Dermis blood vessel endothelial cell (primary cell): Measurements from ENCODE around the gene CREB3L1. TPM values are rescaled to one million over a fixed set of nuclear protein-coding genes. Genes with fewer than 3 reads are reported as not detected.
A peak's percentile ranks its signal among the peaks of the same experiment; 100 is the strongest.
"Not testable (repeated sequence)": the region's sequence is repeated elsewhere in the genome, so short reads cannot be mapped to it uniquely, and the experiment has no call there.

Experiments
- DNase-seq: peaks from one replicate; pipeline ENCODE4 v3.0.0; 2010
- total RNA-seq: library from RNA; depleted of rRNA; stranded (reverse); fragments of >200 nt; gene quantifications from 2 replicates; pipeline ENCODE4 v1.2.3, GENCODE V29; 2014

Gene CREB3L1
- total RNA-seq, 1 donor from 2014 or later, result 0.68 TPM

DNA sequence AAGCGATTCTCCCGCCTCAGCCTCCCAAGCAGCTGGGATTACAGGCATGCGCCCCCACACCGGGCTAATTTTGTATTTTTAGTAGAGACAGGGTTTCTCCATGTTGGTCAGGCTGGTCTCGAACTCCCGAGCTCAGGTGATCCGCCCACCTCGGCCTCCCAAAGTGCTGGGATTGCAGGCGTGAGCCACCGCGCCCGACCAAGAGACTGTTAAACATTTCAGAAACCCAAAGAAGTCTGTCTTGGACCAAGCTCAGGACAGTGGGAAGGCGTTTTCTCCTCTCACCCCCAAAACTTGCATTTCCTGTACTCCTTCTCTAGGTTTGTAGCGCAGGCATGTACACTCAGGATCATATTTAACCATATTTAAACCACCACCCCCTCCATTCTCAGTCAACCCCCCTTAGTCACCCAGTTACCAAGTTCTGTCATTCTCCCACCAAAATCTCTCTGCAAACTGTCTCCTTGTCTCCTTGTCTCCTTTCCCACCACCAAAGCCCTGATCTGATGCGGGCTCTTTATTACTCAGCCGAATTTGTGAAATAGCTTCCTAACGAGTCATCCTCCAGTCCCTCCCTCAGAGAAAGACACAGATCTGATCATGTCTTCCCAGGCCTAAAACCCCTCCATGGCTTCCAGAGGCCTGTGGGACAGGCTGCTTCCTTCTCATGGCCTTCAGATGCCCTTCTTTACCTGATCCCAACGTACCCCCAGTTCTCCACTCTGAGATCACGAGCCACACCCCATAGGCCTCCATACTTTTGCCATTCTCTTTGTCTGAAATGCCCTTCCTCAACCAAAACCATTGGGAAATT is 29.0 kb upstream of the CREB3L1 start:
- peak; percentile 24 for DNase-seq

DNA sequence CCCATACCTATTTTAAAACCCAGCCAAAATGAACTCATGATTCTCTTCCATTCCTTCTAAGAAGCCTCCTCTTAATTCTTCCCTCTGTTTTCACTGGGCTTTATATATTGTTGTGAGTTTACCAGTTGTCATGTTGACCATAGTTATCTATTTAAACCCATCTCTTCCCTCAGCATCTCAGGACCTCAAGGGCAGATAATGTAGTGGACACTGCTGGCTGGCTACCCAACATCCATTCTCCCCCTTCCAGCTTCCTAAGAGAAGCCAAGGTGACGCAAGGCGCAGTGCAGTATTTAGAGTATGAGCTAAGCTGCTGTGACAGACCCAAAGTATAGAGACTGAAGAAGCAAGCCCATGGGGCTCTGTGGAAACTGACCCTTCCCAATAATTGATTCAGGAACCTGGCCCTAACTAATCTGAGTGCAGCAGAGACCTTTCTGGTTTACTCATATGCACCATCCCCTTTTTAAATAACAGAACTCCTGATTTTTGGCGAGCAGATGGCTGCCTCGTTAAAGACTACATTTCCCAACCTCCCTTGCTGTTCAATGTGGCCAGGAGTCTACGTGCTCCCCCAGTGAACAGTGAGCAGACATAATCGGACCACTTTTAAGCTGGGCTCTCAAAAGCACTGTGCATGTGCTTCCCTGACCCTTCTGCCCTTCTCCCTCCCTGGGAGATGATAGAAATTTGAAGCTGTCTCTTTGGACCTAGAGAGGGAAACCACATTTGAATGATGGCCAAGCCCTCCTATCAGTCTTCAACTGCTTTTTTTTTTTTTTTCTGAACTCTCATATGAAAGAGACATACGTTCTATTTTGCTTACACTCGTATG is 28.1 kb upstream of the CREB3L1 start:
- DNase-seq, result no peak

DNA sequence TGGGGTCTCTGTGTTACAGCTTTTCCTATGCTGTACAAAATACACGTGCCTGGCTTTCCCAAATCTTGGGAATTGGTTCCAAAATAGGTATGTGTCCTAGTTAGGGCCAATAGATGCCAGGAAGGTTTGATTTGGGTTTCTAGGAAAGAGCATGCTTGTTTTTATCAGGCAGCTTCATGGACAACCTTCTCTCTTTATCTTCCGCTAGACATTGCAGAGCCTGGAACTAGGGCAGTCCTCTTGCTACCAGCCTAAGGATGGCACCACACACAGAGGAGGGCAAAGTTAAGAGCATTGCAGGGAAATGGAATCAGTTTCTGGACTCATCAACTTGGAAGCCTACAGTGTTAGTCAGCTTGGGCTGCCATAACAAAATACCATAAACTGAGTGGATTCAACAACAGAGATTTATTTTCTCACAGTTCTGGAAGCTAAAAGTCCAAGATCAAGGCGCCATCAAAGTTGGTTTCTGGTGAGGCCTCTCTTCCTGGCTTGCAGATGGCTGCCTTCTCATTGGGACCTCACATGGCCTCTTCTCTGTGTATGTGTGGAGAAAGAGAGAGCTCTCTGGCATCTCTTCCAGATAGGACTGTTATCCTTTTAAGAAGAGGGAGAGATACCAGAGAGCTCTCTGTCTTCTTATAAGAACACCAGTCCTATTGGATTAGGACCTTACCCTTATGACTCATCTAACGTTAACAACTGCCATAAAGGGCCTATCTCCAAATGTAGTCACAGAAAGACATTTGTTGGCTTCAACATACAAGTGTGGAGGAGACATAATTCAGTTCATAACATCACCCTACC is 27.3 kb upstream of the CREB3L1 start:
- no peak for DNase-seq

DNA sequence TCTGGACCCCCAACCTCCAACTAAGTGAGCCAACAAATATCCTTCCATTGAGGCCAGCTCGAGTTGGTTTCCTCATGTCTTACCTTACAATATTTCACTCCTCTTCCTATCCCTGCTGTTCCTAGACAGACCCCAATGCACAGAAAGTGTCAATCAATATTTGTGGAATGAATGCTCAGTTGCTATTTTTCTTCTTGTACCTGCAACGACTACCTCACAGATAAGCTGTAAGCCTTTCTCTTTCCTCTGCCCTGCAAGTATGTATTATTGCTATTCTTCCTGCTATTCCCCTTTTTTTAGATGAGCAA is 26.8 kb upstream of the CREB3L1 start:
- DNase-seq, result no peak

DNA sequence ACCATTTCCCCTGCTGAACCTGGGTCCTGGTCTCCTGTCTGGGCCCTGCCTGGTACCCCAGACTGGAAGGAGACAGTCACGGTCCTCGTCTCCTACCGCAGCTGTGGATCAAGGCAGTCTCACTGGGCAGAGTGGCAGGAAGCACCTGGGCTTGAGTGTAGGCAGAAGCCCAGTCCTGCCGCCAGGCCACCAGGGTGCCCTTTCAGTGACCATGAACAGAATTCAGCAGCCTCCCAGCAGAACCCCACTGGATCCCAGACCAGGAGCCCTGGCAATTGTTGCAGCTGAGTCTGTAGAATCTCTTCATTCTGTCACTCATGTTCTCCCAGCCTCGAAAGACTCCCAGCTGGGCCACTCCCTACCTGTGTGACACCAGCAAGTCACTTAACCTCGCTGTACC is 25.5 kb upstream of the CREB3L1 start:
- peak; percentile 38 for DNase-seq

DNA sequence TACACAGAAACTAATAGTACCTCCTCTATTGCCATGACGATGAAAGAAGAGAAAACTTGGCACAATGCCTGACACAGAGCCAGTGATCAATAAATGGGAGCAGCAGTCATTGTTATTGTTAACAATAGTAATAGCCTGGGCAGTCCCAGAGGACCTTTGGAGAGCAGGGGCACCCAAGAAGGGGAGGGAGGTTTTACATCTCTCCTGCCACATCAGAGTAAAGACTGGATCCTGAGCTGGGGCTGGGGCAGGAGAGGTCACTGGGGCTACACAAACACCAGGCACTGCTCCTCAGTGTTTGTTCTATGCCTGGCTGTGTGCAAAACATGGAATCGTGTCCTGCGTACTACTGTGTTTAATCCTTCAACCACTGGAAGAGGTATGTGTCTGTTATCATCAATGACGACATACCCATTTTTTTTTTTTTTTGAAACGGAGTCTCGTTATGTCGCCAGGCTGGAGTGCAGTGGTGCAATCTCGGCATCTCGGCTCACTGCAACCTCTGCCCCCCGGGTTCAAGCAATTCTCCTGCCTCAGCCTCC is 25.0 kb upstream of the CREB3L1 start:
- DNase-seq, result no peak

DNA sequence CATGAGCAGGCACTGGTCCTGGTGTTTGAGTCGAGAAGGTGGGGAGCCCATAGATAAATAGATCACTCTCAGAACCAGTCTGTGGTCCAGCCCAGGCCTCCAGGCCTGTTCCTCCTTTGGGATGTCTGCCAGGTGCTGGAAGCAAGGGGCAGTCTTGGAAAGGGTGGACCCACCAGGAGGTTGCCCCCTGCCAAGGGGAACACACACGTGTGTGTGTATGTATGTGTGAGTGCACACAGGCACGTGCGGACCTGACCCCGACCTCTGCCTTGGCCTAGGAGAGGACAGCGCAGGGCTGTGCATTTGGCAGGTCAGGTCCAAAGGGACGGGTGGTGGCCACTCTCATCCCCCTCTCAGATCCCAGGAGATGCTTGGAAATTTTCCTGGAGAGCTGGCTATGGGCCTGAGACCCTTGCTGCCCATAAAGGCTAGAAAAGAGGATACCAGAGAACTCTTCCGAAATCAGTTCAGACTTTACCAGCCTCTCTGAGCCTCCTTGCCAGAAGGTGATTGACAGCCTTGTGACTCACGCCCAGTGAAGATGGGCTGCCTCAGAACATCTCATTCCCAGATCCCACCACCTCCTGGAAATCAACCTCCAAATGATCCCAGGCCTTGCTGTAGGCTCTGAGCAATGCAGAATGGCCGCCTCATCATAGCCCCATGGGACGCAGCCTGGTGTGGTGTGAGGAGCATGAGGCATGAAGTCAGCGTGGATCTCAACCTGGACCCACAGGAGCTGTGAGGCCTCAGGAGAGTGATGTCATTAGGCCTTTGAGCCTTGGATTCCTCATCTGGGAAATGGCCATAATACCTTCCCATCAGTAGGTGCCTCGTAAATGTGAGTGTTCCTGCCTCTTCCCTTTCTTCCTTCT is 24.0 kb upstream of the CREB3L1 start:
- DNase-seq, result no peak

DNA sequence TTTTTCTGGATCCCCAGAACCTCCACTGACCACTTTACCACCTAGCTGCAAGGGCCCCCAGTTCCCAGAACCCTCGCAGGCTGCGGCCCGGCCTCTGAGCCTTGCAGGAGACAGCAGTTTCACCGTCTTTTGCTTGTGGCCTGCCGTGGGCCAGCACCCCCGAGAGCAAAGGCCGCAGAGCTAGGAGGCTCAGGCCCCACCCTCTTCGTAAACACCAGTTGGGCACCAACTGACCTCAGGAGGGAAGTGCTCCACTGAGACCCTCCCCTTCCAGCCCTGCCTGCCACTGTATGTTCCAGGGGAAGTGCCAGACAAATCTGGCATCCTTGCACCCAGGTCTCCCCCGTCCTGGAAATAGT is 23.4 kb upstream of the CREB3L1 start:
- DNase-seq, result no peak

DNA sequence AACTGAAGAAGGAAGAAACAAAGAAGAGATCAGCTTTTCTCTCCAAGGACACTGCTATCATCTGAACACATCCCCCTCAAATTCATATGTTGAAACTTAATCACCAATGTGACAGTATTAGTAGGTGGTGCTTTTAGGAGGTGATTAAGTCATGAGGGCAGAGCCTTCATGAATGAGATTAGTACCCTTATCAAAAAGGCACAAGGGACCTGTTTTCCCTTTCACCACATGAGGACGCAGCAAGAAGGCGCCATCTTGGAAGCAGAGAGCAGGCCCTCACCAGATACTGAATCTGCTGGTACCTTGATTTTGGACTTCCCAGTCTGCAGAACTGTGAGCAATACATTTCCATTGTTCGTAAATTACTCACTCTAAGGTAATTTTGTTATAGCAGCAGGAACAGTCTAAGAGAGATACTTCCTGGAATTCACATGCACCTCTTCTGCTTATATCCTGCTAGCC is 20.9 kb upstream of the CREB3L1 start:
- no peak for DNase-seq

DNA sequence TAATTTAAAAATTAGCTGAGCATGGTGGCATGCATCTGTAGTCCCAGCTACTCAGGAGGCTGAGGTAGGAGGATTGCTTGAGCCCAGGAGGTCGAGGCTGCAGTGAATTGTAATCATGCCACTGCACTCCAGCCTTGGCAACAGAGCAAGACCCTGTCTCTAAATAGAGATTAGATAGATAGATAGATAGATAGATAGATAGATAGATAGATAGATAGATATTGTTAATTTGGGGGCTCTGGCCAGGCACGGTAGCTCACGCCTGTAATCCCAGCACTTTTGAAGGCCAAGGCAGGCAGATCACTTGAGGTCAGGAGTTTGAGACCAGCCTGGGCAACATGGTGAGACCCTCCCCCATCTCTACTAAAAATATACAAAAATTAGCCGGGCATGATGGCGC is 18.1 kb upstream of the CREB3L1 start:
- not testable (repeated sequence) for DNase-seq

DNA sequence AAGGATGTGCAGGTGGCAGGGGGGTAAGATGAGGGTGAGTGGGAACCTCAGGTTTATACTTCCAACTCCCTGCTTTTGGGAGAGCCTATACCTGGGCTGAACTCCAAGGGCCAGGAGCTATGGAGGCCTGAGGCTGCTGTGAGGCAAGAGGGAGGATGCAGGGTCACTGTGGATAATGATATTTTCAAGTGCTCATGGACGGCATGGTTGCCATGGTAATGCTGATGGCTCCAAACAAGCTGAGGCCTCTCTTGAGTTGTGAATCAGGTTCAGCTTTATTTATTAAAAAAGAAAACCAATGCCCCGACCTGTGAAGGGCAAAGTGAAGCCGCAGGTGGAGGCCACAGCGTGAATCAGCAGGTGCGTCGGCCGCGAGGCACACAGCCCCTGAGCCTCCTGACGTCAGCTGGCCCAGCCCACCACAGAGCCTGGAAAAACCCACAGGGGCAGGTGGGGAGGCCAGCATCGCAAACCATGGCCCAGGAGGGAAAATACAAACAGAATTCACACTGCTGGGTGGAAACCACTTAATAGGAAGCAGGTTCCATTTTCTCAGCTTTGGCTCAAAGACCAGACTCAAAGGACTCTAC is 17.4 kb upstream of the CREB3L1 start:
- DNase-seq, result no peak

DNA sequence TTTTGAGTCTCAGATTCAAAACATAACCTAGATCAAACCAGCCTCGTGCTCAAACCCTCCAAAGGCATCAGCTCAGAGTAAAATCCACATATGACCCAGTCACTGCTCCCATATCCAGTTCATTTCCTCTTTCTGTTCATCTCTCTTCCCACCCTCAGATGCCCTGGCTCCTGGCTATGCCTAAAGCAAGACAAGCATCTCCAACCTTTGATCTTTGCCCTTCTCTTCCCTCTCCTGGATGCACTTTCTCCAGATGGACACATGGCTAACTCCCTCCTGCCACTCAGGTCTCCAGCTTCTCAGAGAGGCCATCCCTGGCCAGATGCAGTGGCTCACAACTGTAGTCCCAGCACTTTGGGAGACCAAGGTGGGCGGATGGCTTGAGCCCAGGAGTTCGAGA is 14.3 kb upstream of the CREB3L1 start:
- no peak for DNase-seq

DNA sequence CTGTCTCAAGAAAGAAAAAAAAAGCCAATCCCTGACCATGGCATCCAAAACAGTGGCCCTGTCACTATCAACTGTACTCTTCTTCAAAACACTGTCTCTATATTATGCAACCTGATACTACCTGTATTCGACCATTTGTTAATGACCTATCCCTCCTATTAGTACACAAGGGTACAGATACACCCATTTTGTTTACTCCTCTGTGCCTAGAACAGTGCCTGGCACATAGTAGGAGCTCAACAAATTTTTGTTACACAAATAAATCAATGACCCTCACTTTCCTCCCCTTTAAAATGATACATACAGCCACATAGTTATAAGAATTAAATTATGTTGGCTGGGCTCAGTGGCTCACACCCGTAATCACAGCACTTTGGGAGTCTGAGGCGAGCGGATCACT is 13.4 kb upstream of the CREB3L1 start:
- DNase-seq, result no peak

DNA sequence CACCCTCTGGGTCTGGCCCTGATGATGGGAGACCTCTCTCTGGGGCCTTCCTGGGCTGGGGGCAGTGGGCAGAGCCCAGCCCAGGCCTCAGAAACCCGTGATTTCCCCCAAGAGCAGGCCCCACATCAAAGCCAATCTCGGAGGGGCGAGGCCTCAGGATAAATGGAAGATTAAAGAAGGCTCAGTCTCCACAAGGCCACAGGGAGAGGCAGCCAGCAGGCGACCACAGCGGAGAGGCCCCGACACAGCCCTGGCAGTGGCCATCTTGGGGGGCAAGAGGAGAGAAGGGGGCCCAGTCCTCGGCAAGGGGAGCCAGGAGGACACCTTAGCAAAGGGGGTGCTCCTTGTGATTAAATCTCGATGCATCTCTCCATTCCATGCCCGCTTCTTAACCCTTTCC is 12.5 kb upstream of the CREB3L1 start:
- DNase-seq, result no peak

DNA sequence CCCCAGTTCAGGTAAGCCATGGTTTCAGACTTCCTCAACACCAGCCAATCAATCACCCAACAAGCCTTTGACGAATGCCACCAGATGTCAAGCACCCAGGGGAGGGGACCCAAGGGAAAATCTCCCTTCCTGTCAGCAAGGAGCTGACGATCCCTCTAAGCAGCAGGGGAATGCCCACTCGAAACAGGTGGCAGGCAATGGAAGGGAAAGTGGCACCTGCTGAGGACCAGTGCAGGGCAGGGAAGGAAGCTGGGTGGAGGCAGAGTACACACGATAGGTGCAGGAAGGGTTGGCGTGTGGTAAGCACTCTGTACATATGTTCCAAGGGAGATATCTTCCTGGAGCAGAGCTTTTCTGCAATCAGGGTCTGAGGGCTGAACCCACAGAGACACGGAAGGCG is 11.7 kb upstream of the CREB3L1 start:
- no peak for DNase-seq

DNA sequence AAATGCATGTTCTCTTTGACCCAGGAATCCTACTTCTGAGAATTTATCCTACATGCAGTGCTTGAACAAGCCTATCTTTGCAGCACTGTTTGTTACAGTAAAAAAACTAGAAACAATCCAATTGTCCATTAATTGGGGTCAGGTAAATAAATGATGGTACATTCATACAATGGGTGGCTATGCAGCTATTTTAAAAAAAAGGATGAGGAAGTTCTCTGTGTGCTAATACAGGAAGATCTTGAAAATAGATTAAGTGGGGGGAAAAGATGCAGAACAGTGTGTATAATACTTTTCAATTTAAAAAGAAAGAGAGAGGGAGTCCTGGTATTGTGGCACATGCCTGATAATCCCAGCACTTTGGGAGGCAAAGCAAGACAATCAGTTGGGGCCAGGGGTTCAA is 9.5 kb upstream of the CREB3L1 start:
- DNase-seq, result no peak

DNA sequence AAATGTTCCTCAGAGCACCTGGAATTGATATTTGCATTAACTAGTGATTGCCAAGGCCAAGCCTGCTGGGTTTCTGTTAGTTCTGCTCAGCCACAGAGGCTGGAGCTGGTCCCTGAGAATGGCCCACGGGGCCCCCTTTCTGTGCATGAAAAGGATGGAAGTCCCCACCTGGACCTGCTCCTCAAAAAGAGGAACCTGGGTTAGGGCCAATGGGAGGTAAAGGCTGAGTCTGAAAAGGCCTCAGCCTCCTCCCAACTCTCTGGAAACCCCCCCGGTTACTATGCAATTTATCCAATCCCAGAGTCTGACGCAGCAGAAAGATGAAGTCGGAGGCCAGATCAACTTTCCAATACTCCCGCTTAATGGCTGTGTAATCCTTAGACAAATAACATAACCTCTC is 6.8 kb upstream of the CREB3L1 start:
- DNase-seq, result no peak

DNA sequence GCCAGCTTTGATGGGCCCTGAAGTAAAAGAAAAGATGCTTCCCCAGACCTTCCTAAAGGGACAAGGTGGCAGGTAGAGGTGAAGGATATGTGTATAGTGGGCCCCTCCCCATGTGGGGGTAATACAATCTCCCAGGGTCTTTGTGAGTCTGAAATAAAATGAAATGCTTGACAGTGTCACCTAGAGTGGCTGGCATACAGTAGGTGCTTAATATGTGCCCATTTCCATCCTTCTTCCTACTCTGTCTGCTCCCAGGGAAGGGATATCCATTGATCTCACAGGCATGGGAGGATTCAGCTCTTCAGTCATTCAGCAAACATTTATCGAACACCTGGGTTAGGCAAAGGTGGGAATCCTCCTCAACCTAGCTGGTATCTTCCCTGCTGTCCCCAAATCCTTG is 6.1 kb upstream of the CREB3L1 start:
- no peak for DNase-seq

DNA sequence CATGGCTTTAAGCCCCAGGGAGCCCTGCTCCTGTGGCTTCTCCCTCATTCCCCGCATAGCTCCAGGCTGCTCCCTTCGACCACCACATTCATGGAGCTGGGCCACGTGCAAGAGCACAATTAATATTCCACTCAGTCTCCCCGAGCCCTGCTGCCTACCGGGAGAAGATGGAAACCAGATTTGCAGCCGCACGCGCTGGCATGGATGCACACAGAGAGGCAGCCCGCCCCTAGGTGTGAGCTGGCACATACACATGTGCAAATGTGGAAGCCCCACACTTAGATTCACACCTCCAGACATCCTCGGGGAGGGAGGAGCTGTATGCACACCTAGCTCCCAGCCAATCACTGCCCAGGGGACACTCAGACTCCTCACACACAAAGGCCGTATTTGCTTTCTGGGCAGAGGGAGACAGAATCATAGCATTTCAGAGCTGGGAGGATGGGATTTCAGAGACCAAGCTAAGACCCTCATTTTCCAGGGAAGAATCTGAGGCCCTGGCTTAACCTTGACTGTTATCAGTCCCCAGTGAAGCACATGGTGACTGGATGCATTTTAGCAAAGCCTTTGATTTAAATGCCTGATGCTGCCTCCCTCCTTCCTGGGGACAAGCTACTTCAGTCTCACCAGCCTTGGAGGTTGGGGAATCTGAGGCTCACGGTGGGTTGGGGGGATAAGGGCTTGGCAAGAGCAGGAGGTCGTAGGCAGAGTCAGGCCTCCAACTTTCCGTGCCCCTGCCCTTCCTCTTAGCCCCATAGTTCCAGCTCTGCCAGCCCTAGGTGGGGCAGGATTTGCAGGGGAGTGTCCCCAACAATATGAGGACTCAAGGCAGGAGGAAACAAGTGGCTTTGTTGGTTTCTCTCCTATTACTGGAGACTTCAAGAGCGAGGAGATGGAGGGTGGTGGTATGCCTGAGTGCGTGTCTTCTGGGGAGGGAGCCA is 5.3 kb upstream of the CREB3L1 start:
- DNase-seq, result no peak

DNA sequence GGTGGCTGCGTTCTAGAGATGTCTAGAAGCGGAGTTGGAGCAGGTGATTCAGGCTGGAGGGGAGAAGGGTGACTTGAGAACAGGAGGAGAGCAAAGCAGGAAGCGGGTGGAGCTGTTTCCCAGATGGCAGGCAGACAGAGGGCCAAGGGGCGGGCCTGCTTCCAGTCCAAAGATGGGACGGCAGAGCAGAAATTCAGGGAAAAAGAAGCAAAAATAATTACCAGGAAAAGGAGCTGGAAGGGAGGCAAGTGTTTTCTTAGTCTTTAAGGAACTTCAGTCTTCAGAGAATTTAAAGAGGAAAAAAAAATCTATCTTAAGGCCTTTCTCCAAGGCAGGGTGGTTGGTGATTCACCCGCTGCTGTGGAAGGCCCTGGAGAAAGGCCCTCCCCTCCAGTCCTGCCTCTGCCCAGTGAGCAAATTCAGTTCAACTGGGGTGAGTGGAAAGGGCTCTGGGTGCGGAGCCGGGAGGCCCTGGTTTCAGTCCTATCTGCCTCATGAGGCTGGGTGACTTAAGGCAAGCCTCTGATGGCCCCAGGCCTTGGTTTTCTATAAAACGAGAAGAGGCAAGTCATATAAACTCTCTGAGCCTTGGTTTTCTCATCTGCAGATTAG is 4.5 kb upstream of the CREB3L1 start:
- no peak for DNase-seq
